Measurements from ENCODE around the gene ADAM12.
A peak's percentile ranks its signal among the peaks of the same experiment; 100 is the strongest.

- no peak for TF ChIP-seq POLR2A (IDR thresholded peaks at IDR 0.05)
- TF ChIP-seq, protein P1, sequence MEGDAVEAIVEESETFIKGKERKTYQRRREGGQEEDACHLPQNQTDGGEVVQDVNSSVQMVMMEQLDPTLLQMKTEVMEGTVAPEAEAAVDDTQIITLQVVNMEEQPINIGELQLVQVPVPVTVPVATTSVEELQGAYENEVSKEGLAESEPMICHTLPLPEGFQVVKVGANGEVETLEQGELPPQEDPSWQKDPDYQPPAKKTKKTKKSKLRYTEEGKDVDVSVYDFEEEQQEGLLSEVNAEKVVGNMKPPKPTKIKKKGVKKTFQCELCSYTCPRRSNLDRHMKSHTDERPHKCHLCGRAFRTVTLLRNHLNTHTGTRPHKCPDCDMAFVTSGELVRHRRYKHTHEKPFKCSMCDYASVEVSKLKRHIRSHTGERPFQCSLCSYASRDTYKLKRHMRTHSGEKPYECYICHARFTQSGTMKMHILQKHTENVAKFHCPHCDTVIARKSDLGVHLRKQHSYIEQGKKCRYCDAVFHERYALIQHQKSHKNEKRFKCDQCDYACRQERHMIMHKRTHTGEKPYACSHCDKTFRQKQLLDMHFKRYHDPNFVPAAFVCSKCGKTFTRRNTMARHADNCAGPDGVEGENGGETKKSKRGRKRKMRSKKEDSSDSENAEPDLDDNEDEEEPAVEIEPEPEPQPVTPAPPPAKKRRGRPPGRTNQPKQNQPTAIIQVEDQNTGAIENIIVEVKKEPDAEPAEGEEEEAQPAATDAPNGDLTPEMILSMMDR (IDR thresholded peaks at IDR 0.05) = peak; percentile 49 to 80 (median 55)
These were observed 405.9 kb downstream of the ADAM12 start for GRCh38 chr10:125982260-125982948.
